Activated naive CD8-positive, alpha-beta T cell (primary cell): ENCODE measurements around the gene ZNF614.

ENCODE experiments used
- H3K27ac Mint-ChIP-seq: one replicate; pipeline ENCODE4 v1.8.0; 2021; ENCODE audit warnings: mixed read lengths
- H3K27me3 Mint-ChIP-seq: one replicate; pipeline ENCODE4 v1.8.0; 2021; ENCODE audit warnings: mixed read lengths
- H3K36me3 Mint-ChIP-seq: one replicate; pipeline ENCODE4 v1.8.0; 2021; ENCODE audit warnings: mixed read lengths
- H3K4me1 Mint-ChIP-seq: one replicate; pipeline ENCODE4 v1.8.0; 2021; ENCODE audit warnings: low read depth, mixed read lengths
- H3K4me3 Mint-ChIP-seq: one replicate; pipeline ENCODE4 v1.8.0; 2021; ENCODE audit warnings: mild to moderate bottlenecking, mixed read lengths
- H3K9me3 Mint-ChIP-seq: one replicate; pipeline ENCODE4 v1.8.0; 2021; ENCODE audit warnings: low read depth, mixed read lengths

Gene ZNF614

DNA sequence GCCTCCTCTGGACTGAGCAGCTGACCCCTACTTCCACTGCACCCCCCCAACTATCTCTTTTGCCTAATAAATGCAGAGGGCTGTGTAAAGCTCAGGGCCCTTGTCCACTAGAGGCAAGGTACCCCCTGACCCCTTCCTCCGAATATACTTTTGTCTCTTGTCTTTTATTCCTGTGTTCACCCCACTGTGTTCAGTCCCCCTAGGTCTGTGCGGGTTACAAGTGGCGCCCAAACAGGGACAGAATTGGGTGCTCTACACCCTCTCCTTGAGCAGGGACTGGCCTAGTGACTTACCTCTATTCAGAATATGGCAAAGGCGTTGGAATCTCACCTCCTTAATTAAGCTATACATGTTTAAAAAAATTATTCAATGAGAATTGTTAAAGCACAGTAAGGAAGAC, 56.6 kb downstream of the ZNF614 start:
- H3K27ac Mint-ChIP-seq, result no peak overlapping the region
- peaks cover 70% of the 10 kb centered on the region for H3K36me3 Mint-ChIP-seq
- H3K9me3 Mint-ChIP-seq, result peaks cover 19% of the 10 kb centered on the region
- H3K4me3 Mint-ChIP-seq, result no peak overlapping the region
- no peaks in the 10 kb centered on the region for H3K27me3 Mint-ChIP-seq
- H3K4me1 Mint-ChIP-seq, result no peaks in the 10 kb centered on the region

DNA sequence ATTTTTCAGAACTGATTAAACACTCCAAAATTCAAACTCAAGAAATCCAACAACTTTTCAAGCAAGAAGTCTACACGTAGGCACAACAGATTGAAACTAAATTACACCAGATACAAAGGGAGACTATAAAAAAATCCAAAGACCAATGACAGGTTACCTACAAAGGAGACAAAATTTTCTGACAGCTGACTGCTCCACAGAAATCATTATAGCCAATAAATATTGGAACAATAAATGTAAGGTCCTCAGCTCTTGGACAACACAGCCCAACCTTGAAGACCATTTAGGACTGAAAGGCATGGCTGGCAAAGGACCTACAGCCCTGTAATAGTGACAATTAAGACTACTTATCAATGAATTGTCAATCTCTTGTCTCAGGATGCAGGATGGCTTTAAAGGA, 57.5 kb downstream of the ZNF614 start:
- no peaks in the 10 kb centered on the region for H3K4me1 Mint-ChIP-seq
- H3K4me3 Mint-ChIP-seq, result no peak overlapping the region
- peaks cover 68% of the 10 kb centered on the region for H3K36me3 Mint-ChIP-seq
- no peaks in the 10 kb centered on the region for H3K27me3 Mint-ChIP-seq
- H3K27ac Mint-ChIP-seq, result no peak overlapping the region
- peaks cover 19% of the 10 kb centered on the region for H3K9me3 Mint-ChIP-seq

DNA sequence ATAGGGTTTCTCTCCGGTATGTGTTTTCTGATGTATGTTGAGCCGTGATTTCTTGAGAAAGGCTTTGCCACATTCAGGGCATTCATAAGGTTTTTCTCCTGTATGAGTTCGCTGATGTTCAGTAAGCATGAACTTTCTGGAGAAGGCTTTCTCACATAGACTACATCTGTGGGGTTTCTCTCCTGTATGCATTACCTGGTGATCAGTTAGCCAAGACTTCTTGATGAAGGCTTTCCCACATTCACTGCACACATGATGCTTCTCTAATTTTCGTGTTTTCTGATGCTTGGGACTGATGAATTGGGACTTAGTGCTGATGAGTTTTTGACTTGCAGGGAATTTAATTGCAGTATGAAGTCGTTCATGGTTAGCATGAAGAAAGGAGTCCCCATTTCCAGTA, 62.6 kb downstream of the ZNF614 start:
- H3K4me3 Mint-ChIP-seq, result no peak overlapping the region
- H3K27ac Mint-ChIP-seq, result no peak overlapping the region
- H3K4me1 Mint-ChIP-seq, result no peaks in the 10 kb centered on the region
- peaks cover 30% of the 10 kb centered on the region for H3K9me3 Mint-ChIP-seq
- H3K27me3 Mint-ChIP-seq, result no peaks in the 10 kb centered on the region
- H3K36me3 Mint-ChIP-seq, result peaks cover 62% of the 10 kb centered on the region
